Endodermal cell (in vitro differentiated cells): Measurements from ENCODE around the gene TNFRSF8. TPM values are rescaled to one million over a fixed set of nuclear protein-coding genes. Genes with fewer than 3 reads are reported as not detected.

Experiments used
- DNase-seq: peaks from one replicate; pipeline ENCODE4 v3.0.0-alpha.2; 2017
- H3K27ac ChIP-seq: 2 replicates; pipeline ENCODE4 v1.5.1; 2013; ENCODE audit warnings: mild to moderate bottlenecking, low read depth, low read length, moderate library complexity
- H3K27me3 ChIP-seq: 2 replicates; pipeline ENCODE4 v1.6.1; 2013; ENCODE audit warnings: mild to moderate bottlenecking, low read length, moderate library complexity; ENCODE audit not compliant: insufficient read depth, control insufficient read depth, poor library complexity, severe bottlenecking
- H3K36me3 ChIP-seq: 2 replicates; pipeline ENCODE4 v1.7.0; 2013; ENCODE audit warnings: mild to moderate bottlenecking, low read length, moderate library complexity; ENCODE audit not compliant: control insufficient read depth, insufficient read depth
- H3K4me1 ChIP-seq: one replicate; pipeline ENCODE4 v1.7.0; 2013; ENCODE audit warnings: low read length; ENCODE audit not compliant: control insufficient read depth, insufficient read depth
- H3K4me3 ChIP-seq: 2 replicates; pipeline ENCODE4 v1.5.1; 2013; ENCODE audit warnings: mild to moderate bottlenecking, low read length, moderate library complexity
- H3K9ac ChIP-seq: 2 replicates; pipeline ENCODE4 v1.6.1; 2013; ENCODE audit warnings: mild to moderate bottlenecking, low read length, moderate library complexity; ENCODE audit not compliant: poor library complexity, severe bottlenecking; ENCODE audit errors: extremely low read depth
- H3K9me3 ChIP-seq: 2 replicates; pipeline ENCODE4 v1.6.1; 2013; ENCODE audit warnings: mild to moderate bottlenecking, low read length, moderate library complexity; ENCODE audit not compliant: control insufficient read depth
- H3K27ac Mint-ChIP-seq: 2 replicates; pipeline ENCODE4 v1.8.0; 2020; ENCODE audit warnings: mixed read lengths
- H3K27me3 Mint-ChIP-seq: 2 replicates; pipeline ENCODE4 v1.8.0; 2021; ENCODE audit warnings: mild to moderate bottlenecking, mixed read lengths; ENCODE audit not compliant: insufficient read depth
- H3K36me3 Mint-ChIP-seq: 2 replicates; pipeline ENCODE4 v1.8.0; 2020; ENCODE audit warnings: low read depth, mixed read lengths
- H3K4me1 Mint-ChIP-seq: 2 replicates; pipeline ENCODE4 v1.8.0; 2020; ENCODE audit warnings: mixed read lengths
- H3K4me3 Mint-ChIP-seq: 2 replicates; pipeline ENCODE4 v1.8.0; 2020; ENCODE audit warnings: mild to moderate bottlenecking, moderate library complexity, mixed read lengths
- H3K9me3 Mint-ChIP-seq: 2 replicates; pipeline ENCODE4 v1.8.0; 2020; ENCODE audit warnings: mild to moderate bottlenecking, mixed read lengths
- CTCF ChIP-seq: fragments of 200-600 bp; sonication (generic); conservative IDR thresholded peaks from 2 replicates; pipeline ENCODE4 v1.5.0; 2021; ENCODE audit warnings: antibody characterized with exemption, mild to moderate bottlenecking
- WGBS, 2 experiments: methylation state at CpG; one replicate each; pipeline versions ENCODE4 v1.1.5 to v1.1.7; 2013; ENCODE audit warnings: missing lambda C conversion rate in 2 of 2, mixed read lengths in 1 of 2; ENCODE audit not compliant: insufficient coverage in 1 of 2, insufficient read length in 1 of 2; 5-methylcytosine and 5-hydroxymethylcytosine counted together
- microRNA-seq: library from miRNA; unstranded; fragments of <30 nt; microRNA quantifications from one replicate; pipeline ENCODE4 v1.2.0, GENCODE V29; 2020; ENCODE audit warnings: borderline microRNAs expressed
- total RNA-seq, 2 donors: library from RNA; stranded (reverse); fragmentation: NEBNext Ultra II Directional in 1 of 2; extraction: Animal tissue kit (Norgen Biotek cat#: 25700) in 1 of 2; gene quantifications; 2 replicates in 1 of 2; 3 replicates in 1 of 2; pipeline ENCODE4 v1.2.1, GENCODE V29; 2021

The TNFRSF8 gene
- total RNA-seq, 2 donors from 2014 or later: 0.69 to 2.3 TPM

DNA sequence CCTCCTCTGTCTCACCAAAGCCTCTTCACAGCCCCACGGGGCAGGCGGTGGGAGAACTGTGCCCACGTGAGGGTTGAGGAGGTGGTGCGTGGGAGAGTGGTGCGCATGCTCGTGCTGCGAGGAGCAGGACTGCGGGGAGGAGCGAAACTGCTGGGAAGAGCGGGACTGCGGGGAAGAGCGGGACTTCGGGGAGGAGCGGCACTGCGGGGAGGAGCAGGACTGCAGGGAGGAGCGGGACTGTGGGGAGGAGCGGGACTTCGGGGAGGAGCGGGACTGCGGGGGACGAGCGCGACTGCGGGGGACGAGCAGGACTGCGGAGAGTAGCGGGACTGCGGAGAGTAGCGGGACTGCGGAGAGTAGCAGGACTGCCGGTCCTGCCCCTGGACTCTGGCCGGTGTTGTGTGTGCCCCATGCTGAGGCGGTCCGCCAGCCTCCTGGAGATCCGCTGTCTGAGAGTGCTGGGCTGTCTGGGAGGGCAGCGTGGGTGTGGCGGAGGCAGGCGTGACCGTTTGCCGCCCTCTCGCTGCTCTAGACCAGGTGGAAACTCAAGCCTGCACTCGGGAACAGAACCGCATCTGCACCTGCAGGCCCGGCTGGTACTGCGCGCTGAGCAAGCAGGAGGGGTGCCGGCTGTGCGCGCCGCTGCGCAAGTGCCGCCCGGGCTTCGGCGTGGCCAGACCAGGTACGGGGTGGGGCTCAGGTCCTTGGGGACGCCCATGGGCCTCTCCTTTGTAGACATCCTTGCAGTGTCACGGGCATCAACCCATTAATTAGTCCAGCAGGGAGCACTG, 128.3 kb downstream of the TNFRSF8 start:
- H3K36me3 ChIP-seq: no peaks in the 10 kb centered on the region
- WGBS, 2 experiments: 91 to 92% methylated on average over 35 to 58 of the region's 58 CpGs
- Mint-ChIP-seq H3K4me3 (no peak overlapping the region), H3K27ac (no peak overlapping the region), H3K4me1 (no peaks in the 10 kb centered on the region), H3K9me3 (no peaks in the 10 kb centered on the region), H3K27me3 (no peaks in the 10 kb centered on the region), H3K36me3 (no peaks in the 10 kb centered on the region)
- no peak overlapping the region for H3K4me3 ChIP-seq
- no peak overlapping the region for H3K9ac ChIP-seq
- no peaks in the 10 kb centered on the region for H3K4me1 ChIP-seq
- no peaks in the 10 kb centered on the region for H3K9me3 ChIP-seq
- no peak for DNase-seq
- H3K27me3 ChIP-seq: no peaks in the 10 kb centered on the region
- TF ChIP-seq CTCF: no peak
- no peak overlapping the region for H3K27ac ChIP-seq

Small RNAs within 50 kb of the gene (microRNA-seq; reads per million reads assigned to microRNA genes)
- gene MIR4632 (not detected), gene MIR6729 (not detected), gene MIR7846 (not detected)

Other genes with a start within 250 kb of the TNFRSF8 start
- gene NPPA, start 215.5 kb upstream of the TNFRSF8 start, total RNA-seq: not detected
- gene NPPB, start 204.4 kb upstream of the TNFRSF8 start, total RNA-seq: 10 to 100 TPM; 45.8 to 51.9 TPM
- 10 to 100 TPM; 36.2 to 36.7 TPM for gene KIAA2013, start 136.9 kb upstream of the TNFRSF8 start, total RNA-seq
- gene PLOD1, start 128.6 kb upstream of the TNFRSF8 start, total RNA-seq: 10 to 100 TPM; 71.5 to 81.8 TPM
- 10 to 100 TPM; 41.7 to 56.3 TPM for gene MFN2, start 82.9 kb upstream of the TNFRSF8 start, total RNA-seq
- 10 to 100 TPM; 66.2 to 72.1 TPM for gene MIIP, start 43.8 kb upstream of the TNFRSF8 start, total RNA-seq
- gene TNFRSF1B, start 103.7 kb downstream of the TNFRSF8 start, total RNA-seq: under 1 TPM; 0.24 to 0.40 TPM
- gene VPS13D, start 166.7 kb downstream of the TNFRSF8 start, total RNA-seq: 10 to 100 TPM; 32.5 to 36.7 TPM